ENCODE measurements around the gene RCAN1.

Gene RCAN1

DNA sequence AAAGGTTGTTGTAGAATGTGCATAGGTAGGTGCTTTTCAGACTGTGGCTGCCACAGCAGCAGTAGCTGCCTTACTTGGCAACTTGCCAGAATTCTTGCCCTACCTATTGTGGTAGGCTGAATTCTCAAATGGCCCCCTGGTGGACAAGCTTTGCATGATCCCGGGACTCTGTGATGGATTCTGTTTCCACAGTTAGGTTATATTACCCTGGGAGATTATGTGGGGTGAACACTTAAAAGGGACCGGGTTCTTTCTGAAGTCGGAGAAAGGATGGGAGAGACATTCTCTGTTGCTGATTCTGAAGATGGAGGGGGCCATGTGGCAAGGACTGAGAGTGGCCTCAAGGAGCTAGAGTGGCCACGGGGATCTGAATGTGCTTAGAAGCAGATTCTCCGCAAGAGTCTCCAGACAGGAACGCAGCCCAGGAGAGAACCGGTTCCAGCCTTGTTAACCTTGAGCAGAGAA lies 70.8 kb downstream of the RCAN1 start:
- peak in 1 of 2 donors; percentile 55 for DNase-seq (ENCODE audit: low read depth in 1 of 2, low spot score in 1 of 2)

DNA sequence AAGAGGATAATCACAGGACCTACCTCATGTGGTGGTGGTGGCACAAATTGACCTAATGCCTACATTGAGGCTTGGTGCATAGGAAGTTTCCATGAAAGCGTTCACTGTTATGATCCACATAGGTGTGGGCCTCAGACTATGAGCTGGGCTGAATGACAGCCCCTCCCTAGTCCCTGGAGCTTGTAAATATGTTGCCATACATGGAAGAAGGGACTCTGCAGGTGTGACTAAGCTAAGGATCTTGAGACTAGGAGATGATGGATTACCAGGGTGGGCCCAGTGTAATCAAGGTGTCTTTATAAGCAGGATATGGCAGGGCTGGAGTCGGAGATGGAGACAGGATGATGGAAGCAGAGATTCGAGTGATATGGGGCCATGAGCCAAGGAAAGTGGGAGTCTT lies 71.9 kb downstream of the RCAN1 start:
- no peak for DNase-seq (ENCODE audit: low read depth in 1 of 2, low spot score in 1 of 2)

- no peak for DNase-seq (ENCODE audit: low read depth in 1 of 2, low spot score in 1 of 2)
Observed at GRCh38 chr21:34540206-34540605, 74.7 kb downstream of the RCAN1 start.

- no peak for DNase-seq (ENCODE audit: low read depth in 1 of 2, low spot score in 1 of 2)
Observed at GRCh38 chr21:34537838-34538237, 77.1 kb downstream of the RCAN1 start.

DNA sequence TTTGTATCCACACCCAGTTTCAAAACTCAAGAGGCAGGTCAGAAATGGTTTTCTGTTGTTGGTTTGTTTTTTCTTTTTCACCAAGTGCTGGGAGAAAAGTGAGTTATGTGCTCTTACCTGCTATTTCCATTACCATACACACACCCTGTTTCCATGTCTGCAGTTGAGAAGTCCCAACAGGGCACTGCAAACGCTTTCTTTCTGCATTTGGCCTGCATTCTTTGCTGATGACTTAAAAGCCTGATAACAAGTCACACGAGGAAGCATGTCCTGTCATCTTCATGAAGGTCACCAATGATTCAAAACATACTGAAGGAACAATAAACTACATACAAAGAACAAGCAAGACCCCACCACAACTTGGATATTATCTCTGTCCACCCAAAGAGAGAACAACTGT lies 78.1 kb downstream of the RCAN1 start:
- DNase-seq (ENCODE audit: low read depth in 1 of 2, low spot score in 1 of 2): no peak

- no peak for DNase-seq (ENCODE audit: low read depth in 1 of 2, low spot score in 1 of 2)
Observed at GRCh38 chr21:34536311-34536710, 78.6 kb downstream of the RCAN1 start.

- DNase-seq (ENCODE audit: low read depth in 1 of 2, low spot score in 1 of 2): no peak
Observed at GRCh38 chr21:34535886-34536285, 79.0 kb downstream of the RCAN1 start.

GRCh38 chr21:34534522-34534921 lies 80.4 kb downstream of the RCAN1 start:
- no peak for DNase-seq (ENCODE audit: low read depth in 1 of 2, low spot score in 1 of 2)

GRCh38 chr21:34533938-34534337 lies 81.0 kb downstream of the RCAN1 start:
- no peak for DNase-seq (ENCODE audit: low read depth in 1 of 2, low spot score in 1 of 2)

- DNase-seq (ENCODE audit: low read depth in 1 of 2, low spot score in 1 of 2): no peak
Observed at GRCh38 chr21:34531399-34531798, 83.5 kb downstream of the RCAN1 start.

DNA sequence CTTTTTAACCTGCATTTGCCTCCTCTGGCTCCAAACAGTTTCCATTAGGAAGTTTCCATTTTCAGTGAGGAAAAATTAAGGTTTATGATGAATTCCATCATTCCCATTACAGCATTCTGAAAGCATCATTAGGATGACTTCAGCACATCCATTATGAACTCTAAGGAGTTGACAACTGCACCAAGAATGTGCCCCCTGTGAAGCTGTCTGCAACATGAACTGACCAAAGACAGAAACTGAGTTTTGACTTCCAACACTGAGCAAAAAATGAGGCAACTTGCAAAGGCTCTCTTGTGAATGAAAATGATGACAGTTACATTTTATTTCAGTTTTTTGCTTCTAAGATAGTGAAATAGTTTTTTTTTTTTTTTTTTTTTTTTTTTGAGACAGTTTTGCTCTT lies 84.7 kb downstream of the RCAN1 start:
- DNase-seq (ENCODE audit: low read depth in 1 of 2, low spot score in 1 of 2): no peak

- no peak for DNase-seq (ENCODE audit: low read depth in 1 of 2, low spot score in 1 of 2)
Observed at GRCh38 chr21:34528131-34528561, 86.8 kb downstream of the RCAN1 start.

DNA sequence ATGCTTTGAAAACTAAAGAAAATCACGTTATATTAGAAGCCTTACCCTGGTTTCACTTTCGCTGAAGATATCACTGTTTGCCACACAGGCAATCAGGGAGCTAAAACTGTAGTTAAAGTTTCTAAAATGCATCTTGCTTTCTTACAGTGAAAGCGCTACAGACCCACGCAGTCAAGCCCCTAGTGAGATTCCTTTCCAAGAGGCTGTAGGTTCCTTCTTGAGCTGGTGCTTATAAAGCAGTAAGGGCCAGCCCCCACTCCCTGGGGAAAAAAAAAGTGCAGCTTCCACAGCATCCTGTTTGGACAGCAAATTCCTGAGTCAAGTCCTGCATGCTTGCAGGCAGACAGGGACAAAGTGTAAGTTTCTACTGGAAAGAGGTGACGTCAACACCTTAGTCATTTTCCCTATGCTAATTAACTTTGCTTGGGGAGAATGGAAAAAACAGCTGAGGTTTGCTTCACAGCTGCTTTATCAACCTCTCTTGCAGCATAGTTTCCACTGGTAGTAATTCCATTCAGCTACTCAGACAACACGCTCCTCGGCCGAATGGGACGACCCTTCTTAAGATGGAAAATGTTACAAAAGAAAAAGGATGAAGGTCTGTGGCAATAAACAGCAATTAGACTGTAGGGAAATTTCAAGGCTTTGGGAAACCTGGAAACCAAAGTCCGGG lies 88.2 kb downstream of the RCAN1 start:
- peak; percentile 21 to 63 for DNase-seq (ENCODE audit: low read depth in 1 of 2, low spot score in 1 of 2)

GRCh38 chr21:34526241-34526617 lies 88.7 kb downstream of the RCAN1 start:
- no peak for DNase-seq (ENCODE audit: low read depth in 1 of 2, low spot score in 1 of 2)

GRCh38 chr21:34524646-34525601 lies 90.0 kb downstream of the RCAN1 start:
- no peak for DNase-seq (ENCODE audit: low read depth in 1 of 2, low spot score in 1 of 2)

- DNase-seq (ENCODE audit: low read depth in 1 of 2, low spot score in 1 of 2): no peak
Observed at GRCh38 chr21:34523019-34523555, 91.8 kb downstream of the RCAN1 start.

DNA sequence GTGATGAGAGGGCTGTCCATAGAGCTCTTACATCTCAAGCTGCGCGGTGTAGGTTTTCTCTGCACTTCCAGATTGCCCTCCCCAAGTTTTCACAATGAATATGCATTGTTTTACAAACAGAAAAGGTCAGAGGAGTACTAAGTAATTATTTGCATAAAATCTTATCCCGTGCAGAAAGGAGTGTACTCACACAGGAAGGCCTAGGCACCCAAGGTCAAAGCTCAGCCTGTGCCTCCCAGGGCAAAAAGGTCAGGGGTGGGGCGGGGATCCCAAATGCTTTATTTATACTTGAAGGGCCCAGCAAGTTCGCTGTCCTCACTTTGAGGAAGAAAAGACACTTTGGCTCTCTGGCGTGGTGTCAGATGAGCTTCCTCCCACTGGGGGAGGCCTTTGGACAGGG lies 92.6 kb downstream of the RCAN1 start:
- no peak for DNase-seq (ENCODE audit: low read depth in 1 of 2, low spot score in 1 of 2)

DNA sequence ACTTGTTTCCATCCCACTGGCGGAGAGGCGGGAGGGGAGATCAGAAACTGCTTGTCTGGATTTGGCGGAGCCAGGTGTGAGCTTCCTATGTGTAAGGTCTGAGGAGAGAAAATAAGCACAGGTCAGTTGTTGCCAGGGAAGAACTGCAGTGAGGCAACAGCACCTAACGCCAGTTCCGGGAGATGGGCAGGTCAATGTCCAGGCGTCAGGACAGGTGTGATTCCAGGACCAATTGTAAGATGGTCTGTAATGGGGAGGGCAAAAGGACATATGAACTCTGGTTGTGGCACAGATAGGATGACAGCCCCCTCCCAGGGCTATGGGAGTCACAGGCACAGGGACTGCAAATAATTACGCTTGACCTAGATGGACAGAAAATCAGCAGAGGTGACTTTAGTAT lies 93.4 kb downstream of the RCAN1 start:
- DNase-seq (ENCODE audit: low read depth in 1 of 2, low spot score in 1 of 2): no peak

- DNase-seq (ENCODE audit: low read depth in 1 of 2, low spot score in 1 of 2): no peak
Observed at GRCh38 chr21:34520764-34521508, 94.0 kb downstream of the RCAN1 start.

DNA sequence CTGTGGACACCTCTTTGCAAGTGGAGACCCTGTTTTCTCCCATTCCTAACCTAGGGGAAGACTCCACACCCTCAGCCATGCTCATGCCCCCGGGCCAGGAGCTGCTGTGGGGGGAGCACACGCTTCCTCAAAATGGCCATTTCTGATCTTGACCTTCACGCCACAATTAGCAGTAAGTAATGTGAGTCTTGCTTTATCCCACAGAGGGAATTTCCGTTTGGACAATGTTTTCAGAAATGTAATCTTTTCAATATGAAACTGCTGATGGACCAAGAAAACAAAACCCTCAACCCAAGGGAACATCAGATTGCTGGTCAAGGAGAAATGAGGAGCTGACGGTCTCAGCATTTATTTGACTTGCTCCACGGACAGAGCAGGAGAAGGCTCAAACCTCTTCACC lies 94.6 kb downstream of the RCAN1 start:
- no peak for DNase-seq (ENCODE audit: low read depth in 1 of 2, low spot score in 1 of 2)

DNA sequence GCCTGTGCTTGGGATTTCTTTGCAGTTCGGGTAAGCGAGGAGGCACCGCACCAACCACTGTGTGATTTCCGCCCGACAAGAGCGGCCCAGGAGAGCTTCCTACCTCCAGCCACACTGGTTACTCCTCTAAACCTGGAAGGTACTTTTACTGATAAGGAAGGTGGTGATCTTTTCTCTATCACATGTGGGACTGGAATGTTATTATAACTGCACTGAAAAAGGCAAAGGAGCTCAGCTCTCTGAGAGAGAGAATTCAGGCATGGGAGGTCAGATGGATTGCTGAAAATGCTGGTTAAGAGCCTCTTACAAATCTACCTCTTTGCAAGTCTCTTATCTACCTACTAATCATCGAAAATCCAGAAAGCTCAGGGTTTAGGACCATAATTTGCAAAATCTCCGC lies 95.2 kb downstream of the RCAN1 start:
- DNase-seq (ENCODE audit: low read depth in 1 of 2, low spot score in 1 of 2): no peak
